HEK293T (cell line): ENCODE measurements around the gene TSPAN9.

Source experiments
- CTCF ChIA-PET: fragments of 350-600 bp; formaldehyde crosslinking; extraction: SDS; loops from one replicate; lab custom pipeline; 2021; ENCODE audit warnings: antibody characterized with exemption, inconsistent platforms; lab: Yijun Ruan, JAX
- POLR2A ChIA-PET: fragments of 350-600 bp; formaldehyde crosslinking; extraction: SDS; loops from one replicate; lab custom pipeline; 2020; ENCODE audit warnings: antibody characterized with exemption, inconsistent platforms; lab: Yijun Ruan, JAX
- DNase-seq: peaks from one replicate; pipeline ENCODE4 v3.0.0; 2012; ENCODE audit warnings: mixed read lengths; ENCODE audit errors: extremely low spot score
- ARNT ChIP-seq: fragments of 450-650 bp; IDR thresholded peaks from 2 replicates; pipeline ENCODE4 v1.6.1; 2017; ENCODE audit warnings: mild to moderate bottlenecking
- BHLHE40 ChIP-seq: fragments of 450-650 bp; IDR thresholded peaks from 2 replicates; pipeline ENCODE4 v1.6.1; 2016; ENCODE audit warnings: mild to moderate bottlenecking, moderate library complexity, borderline replicate concordance
- CTBP1 ChIP-seq: fragments of 450-650 bp; IDR thresholded peaks from 2 replicates; pipeline ENCODE4 v1.6.1; 2016; ENCODE audit warnings: borderline replicate concordance
- ELF4 ChIP-seq: fragments of 450-650 bp; IDR thresholded peaks from 2 replicates; pipeline ENCODE4 v1.6.1; 2017; ENCODE audit warnings: antibody characterized with exemption
- FOXA1 ChIP-seq: fragments of 450-650 bp; IDR thresholded peaks from 2 replicates; pipeline ENCODE4 v1.6.1; 2016; ENCODE audit warnings: mild to moderate bottlenecking
- FOXK2 ChIP-seq: fragments of 450-650 bp; IDR thresholded peaks from 2 replicates; pipeline ENCODE4 v1.6.1; 2016; ENCODE audit warnings: mild to moderate bottlenecking
- FOXM1 ChIP-seq: fragments of 450-650 bp; IDR thresholded peaks from 2 replicates; pipeline ENCODE4 v1.6.1; 2017; ENCODE audit warnings: mild to moderate bottlenecking, borderline replicate concordance
- HDGF ChIP-seq: fragments of 450-650 bp; IDR thresholded peaks from 2 replicates; pipeline ENCODE4 v1.6.1; 2017; ENCODE audit warnings: antibody characterized with exemption, borderline replicate concordance
- L3MBTL2 ChIP-seq: fragments of 450-650 bp; conservative IDR thresholded peaks from 2 replicates; pipeline ENCODE4 v1.6.1; 2016; ENCODE audit warnings: mild to moderate bottlenecking
- LEF1 ChIP-seq: fragments of 450-650 bp; IDR thresholded peaks from 2 replicates; pipeline ENCODE4 v1.6.1; 2017; ENCODE audit warnings: mild to moderate bottlenecking, borderline replicate concordance
- NFRKB ChIP-seq: fragments of 450-650 bp; IDR thresholded peaks from 2 replicates; pipeline ENCODE4 v1.6.1; 2016; ENCODE audit warnings: mild to moderate bottlenecking, moderate library complexity
- PKNOX1 ChIP-seq: fragments of 450-650 bp; IDR thresholded peaks from 2 replicates; pipeline ENCODE4 v1.6.1; 2016
- SP1 ChIP-seq: fragments of 450-650 bp; IDR thresholded peaks from 2 replicates; pipeline ENCODE4 v1.6.1; 2017
- SUZ12 ChIP-seq: fragments of 450-650 bp; IDR thresholded peaks from 2 replicates; pipeline ENCODE4 v1.6.1; 2016; ENCODE audit warnings: mild to moderate bottlenecking
- TARDBP ChIP-seq: fragments of 450-650 bp; IDR thresholded peaks from 2 replicates; pipeline ENCODE4 v1.6.1; 2016
- ZNF384 ChIP-seq: fragments of 450-650 bp; IDR thresholded peaks from 2 replicates; pipeline ENCODE4 v1.6.1; 2016

The TSPAN9 gene

GRCh38 chr12:3087758-3088650 is 10.8 kb downstream of the TSPAN9 start:
- ChIA-PET CTCF (interaction anchor here (0.6 to 1.1 kb wide), 2 partner anchors 15 to 1765 kb away, joined by 3 read pairs; no protein-coding TSS in a partner anchor), POLR2A (no interaction called here)
- TF ChIP-seq SP1 (no peak), FOXM1 (no peak), ELF4 (no peak), BHLHE40 (no peak), FOXK2 (no peak), FOXA1 (no peak)
- DNase-seq, result no peak

- CTCF ChIA-PET, result interaction anchor here (0.6 kb wide), 1 partner anchor 866 kb away, joined by 3 read pairs; no protein-coding TSS in a partner anchor
- TF ChIP-seq NFRKB (no peak), SP1 (no peak), FOXK2 (no peak), PKNOX1 (no peak), BHLHE40 (no peak), ELF4 (no peak), FOXA1 (no peak), ZNF384 (no peak), HDGF (no peak), TARDBP (no peak), LEF1 (no peak), FOXM1 (no peak), CTBP1 (no peak)
- no peak for DNase-seq
- POLR2A ChIA-PET, result no interaction called here
Measured at GRCh38 chr12:3089588-3089987, 12.4 kb downstream of the TSPAN9 start.

- TF ChIP-seq FOXA1 (no peak), SP1 (no peak), L3MBTL2 (no peak), ARNT (no peak), ZNF384 (no peak), BHLHE40 (no peak), FOXK2 (no peak), NFRKB (no peak), LEF1 (no peak), PKNOX1 (no peak), TARDBP (no peak), CTBP1 (no peak), FOXM1 (no peak), SUZ12 (no peak), HDGF (no peak), ELF4 (no peak)
- ChIA-PET CTCF (interaction anchor here (0.6 to 0.7 kb wide), 2 partner anchors 17 to 867 kb away, joined by 3 read pairs; no protein-coding TSS in a partner anchor), POLR2A (interaction anchor here (0.8 to 2.0 kb wide), 2 partner anchors 13 to 14 kb away, joined by 3 to 9 read pairs; no protein-coding TSS in a partner anchor)
- no peak for DNase-seq
Measured at GRCh38 chr12:3090240-3091037, 13.3 kb downstream of the TSPAN9 start.

DNA sequence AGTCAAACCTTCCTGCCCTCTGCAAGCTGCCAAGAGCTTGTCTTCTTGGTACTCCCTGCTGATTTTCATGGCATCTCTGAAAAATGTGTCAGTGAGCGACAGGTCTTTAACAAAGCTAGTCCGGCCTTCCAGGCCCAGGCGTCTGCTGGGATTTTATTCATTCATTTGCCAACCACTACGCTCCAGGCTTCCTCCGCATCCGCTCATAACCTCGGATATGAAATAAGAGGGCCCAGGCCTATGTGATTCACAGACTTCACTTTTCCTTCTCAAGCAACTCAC is 13.8 kb downstream of the TSPAN9 start:
- ChIA-PET CTCF (interaction anchor here (2.2 kb wide), 1 partner anchor 18 kb away, joined by 9 read pairs; no protein-coding TSS in a partner anchor), POLR2A (interaction anchor here (0.8 to 2.0 kb wide), 2 partner anchors 13 to 15 kb away, joined by 3 to 9 read pairs; no protein-coding TSS in a partner anchor)
- no peak for DNase-seq
- TF ChIP-seq NFRKB (no peak), FOXM1 (no peak), ZNF384 (no peak), CTBP1 (no peak), TARDBP (no peak), SP1 (no peak), PKNOX1 (no peak), FOXK2 (no peak), BHLHE40 (no peak), LEF1 (no peak), ARNT (no peak)

- no peak for DNase-seq
- POLR2A ChIA-PET, result interaction anchor here (0.8 to 2.0 kb wide), 2 partner anchors 12 to 16 kb away, joined by 3 to 9 read pairs; no protein-coding TSS in a partner anchor
- no peak for TF ChIP-seq LEF1
- no peak for TF ChIP-seq ELF4
- no peak for TF ChIP-seq HDGF
- TF ChIP-seq CTBP1, result no peak
- no peak for TF ChIP-seq NFRKB
- TF ChIP-seq ARNT, result no peak
- no peak for TF ChIP-seq SUZ12
- TF ChIP-seq FOXM1, result no peak
- no peak for TF ChIP-seq L3MBTL2
- TF ChIP-seq TARDBP, result no peak
- TF ChIP-seq FOXA1, result no peak
- CTCF ChIA-PET, result interaction anchor here (2.2 kb wide), 1 partner anchor 18 kb away, joined by 9 read pairs; no protein-coding TSS in a partner anchor
Measured at GRCh38 chr12:3091382-3092241, 14.4 kb downstream of the TSPAN9 start.
